Natural killer cell (primary cell): Measurements from ENCODE around the gene EARS2. TPM values are rescaled to one million over a fixed set of nuclear protein-coding genes. Genes with fewer than 3 reads are reported as not detected.

Experiments
- ATAC-seq, 3 donors: fragments of 150-1000 bp in 2 of 3; fragments of 200-7000 bp in 1 of 3; cut with Tn5 transposase; 1 replicate in 1 of 3; 2 replicates in 2 of 3; pipeline ENCODE4 v1.10.0; 2021; ENCODE audit warnings: mild to moderate bottlenecking in 2 of 3, moderate library complexity in 2 of 3
- DNase-seq, 2 donors: peaks; one replicate each; pipeline versions ENCODE4 v3.0.0 to v3.0.0-alpha.2; 2013 to 2021; ENCODE audit warnings: mixed read lengths in 1 of 2
- H3K27ac ChIP-seq: one replicate; pipeline ENCODE4 v1.5.1; 2013; ENCODE audit warnings: mild to moderate bottlenecking, low read length
- H3K27me3 ChIP-seq: one replicate; pipeline ENCODE4 v1.6.1; 2013; ENCODE audit warnings: low read length; ENCODE audit not compliant: control insufficient read depth, insufficient read depth
- H3K36me3 ChIP-seq: one replicate; pipeline ENCODE4 v1.6.1; 2013; ENCODE audit warnings: low read length; ENCODE audit not compliant: control insufficient read depth, insufficient read depth
- H3K4me1 ChIP-seq: one replicate; pipeline ENCODE4 v1.6.1; 2013; ENCODE audit warnings: low read length; ENCODE audit not compliant: control insufficient read depth, insufficient read depth
- H3K4me3 ChIP-seq: one replicate; pipeline ENCODE4 v1.5.1; 2013; ENCODE audit warnings: low read length
- H3K9me3 ChIP-seq: one replicate; pipeline ENCODE4 v1.6.1; 2013; ENCODE audit warnings: low read length; ENCODE audit not compliant: control insufficient read depth, insufficient read depth
- H3K27ac Mint-ChIP-seq, 2 donors: one replicate each; pipeline ENCODE4 v1.8.0; 2022; ENCODE audit warnings: mild to moderate bottlenecking in 2 of 2, mixed read lengths in 2 of 2, moderate library complexity in 1 of 2
- H3K27me3 Mint-ChIP-seq, 2 donors: one replicate each; pipeline ENCODE4 v1.8.0; 2022; ENCODE audit warnings: low read depth in 2 of 2, mixed read lengths in 2 of 2
- H3K36me3 Mint-ChIP-seq: one replicate; pipeline ENCODE4 v1.8.0; 2022; ENCODE audit warnings: mixed read lengths
- H3K4me1 Mint-ChIP-seq, 2 donors: one replicate each; pipeline ENCODE4 v1.8.0; 2022; ENCODE audit warnings: mixed read lengths in 2 of 2
- H3K4me3 Mint-ChIP-seq: one replicate; pipeline ENCODE4 v1.8.0; 2022; ENCODE audit warnings: mild to moderate bottlenecking, moderate library complexity, mixed read lengths
- H3K9me3 Mint-ChIP-seq, 2 donors: one replicate each; pipeline ENCODE4 v1.8.0; 2022; ENCODE audit warnings: mixed read lengths in 2 of 2
- CTCF ChIP-seq: fragments of 200-600 bp; IDR thresholded peaks from one replicate; pipeline ENCODE4 v1.8.0; 2022; ENCODE audit warnings: antibody characterized with exemption
- WGBS: methylation state at CpG from one replicate; pipeline ENCODE4 v1.1.7; 2013; ENCODE audit warnings: missing lambda C conversion rate; ENCODE audit not compliant: insufficient coverage; 5-methylcytosine and 5-hydroxymethylcytosine counted together
- intact Hi-C: fragments of 100-400 bp; cut with micrococcal nuclease; formaldehyde crosslinking; loops from one replicate; pipeline ENCODE4 v1.14.2; 2022
- total RNA-seq, 4 donors: library from RNA; stranded (reverse); fragments of 120-200 nt in 1 of 4; gene quantifications; one replicate each; pipeline versions ENCODE4 v1.2.3 to v1.2.4, GENCODE V29; 2013 to 2022

EARS2 gene
- total RNA-seq, 3 donors from 2014 or later (not counting 1 experiment from before 2014, with no cell fraction given), result 12.1 to 14.2 (median 12.4) TPM

GRCh38 chr16:23506606-23506994 is 50.5 kb downstream of the EARS2 start:
- Mint-ChIP-seq H3K4me1 (peaks cover 65 to 69% of the 10 kb centered on the region in 2 donors), H3K27me3 (no peaks in the 10 kb centered on the region), H3K27ac (peak overlapping the region in 1 of 2 donors; percentile 95), H3K9me3 (no peaks in the 10 kb centered on the region), H3K36me3 (no peaks in the 10 kb centered on the region), H3K4me3 (no peak overlapping the region)
- WGBS, result 68% methylated on average over 8 of the region's 8 CpGs
- Histone ChIP-seq H3K4me3 (peak overlapping the region; percentile 13), H3K9me3 (no peaks in the 10 kb centered on the region), H3K27ac (peak overlapping the region; percentile 78), H3K27me3 (no peaks in the 10 kb centered on the region), H3K4me1 (peaks cover 49% of the 10 kb centered on the region), H3K36me3 (no peaks in the 10 kb centered on the region)
- DNase-seq, result no peak
- ATAC-seq, result no peak
- TF ChIP-seq CTCF, result no peak
- intact Hi-C loops, result no loop called here

- Histone ChIP-seq H3K27me3 (no peaks in the 10 kb centered on the region), H3K4me1 (peaks cover 47% of the 10 kb centered on the region), H3K36me3 (no peaks in the 10 kb centered on the region), H3K4me3 (peak overlapping the region; percentile 13), H3K27ac (peak overlapping the region; percentile 78), H3K9me3 (no peaks in the 10 kb centered on the region)
- ATAC-seq, result no peak
- Mint-ChIP-seq H3K36me3 (no peaks in the 10 kb centered on the region), H3K27me3 (no peaks in the 10 kb centered on the region), H3K4me1 (peaks cover 64 to 73% of the 10 kb centered on the region in 2 donors), H3K27ac (peak overlapping the region; percentile 87 to 95), H3K4me3 (no peak overlapping the region), H3K9me3 (no peaks in the 10 kb centered on the region)
- 91% methylated on average over 6 of the region's 7 CpGs for WGBS
- intact Hi-C loops, result loop anchor here (2.0 kb wide), 1 partner anchor 51 kb away; the partner anchor contains the start of genes EARS2 and UBFD1
- TF ChIP-seq CTCF, result no peak
- peak in 1 of 2 donors; percentile 38 for DNase-seq
Observed at GRCh38 chr16:23505671-23506605, 51.2 kb downstream of the EARS2 start.

- Mint-ChIP-seq H3K36me3 (no peaks in the 10 kb centered on the region), H3K27ac (peak overlapping the region; percentile 87 to 95), H3K4me1 (peaks cover 61 to 72% of the 10 kb centered on the region in 2 donors), H3K9me3 (no peaks in the 10 kb centered on the region), H3K27me3 (no peaks in the 10 kb centered on the region), H3K4me3 (peak overlapping the region; percentile 53)
- intact Hi-C loops, result loop anchor here (2.0 kb wide), 1 partner anchor 52 kb away; the partner anchor contains the start of genes EARS2 and UBFD1
- H3K27ac ChIP-seq, result peak overlapping the region; percentile 78
- no peaks in the 10 kb centered on the region for H3K27me3 ChIP-seq
- DNase-seq (no peak), ATAC-seq (peak; percentile 14 to 31 (median 16))
- no peak for TF ChIP-seq CTCF
- no peak overlapping the region for H3K4me3 ChIP-seq
- 83% methylated on average over 9 of the region's 9 CpGs for WGBS
- H3K4me1 ChIP-seq, result peaks cover 47% of the 10 kb centered on the region
- H3K36me3 ChIP-seq, result no peaks in the 10 kb centered on the region
- H3K9me3 ChIP-seq, result no peaks in the 10 kb centered on the region
Observed at GRCh38 chr16:23505180-23505665, 51.9 kb downstream of the EARS2 start.
